K562 (cell line): ENCODE results near the gene CCDC85B. TPM values are rescaled to one million over a fixed set of nuclear protein-coding genes. Genes with fewer than 3 reads are reported as not detected.
A peak's percentile ranks its signal among the peaks of the same experiment; 100 is the strongest.

ENCODE experiments used
- ATAC-seq: fragments of 200-7000 bp; cut with Tn5 transposase; 3 replicates; pipeline ENCODE4 v1.9.1; 2020; ENCODE audit warnings: moderate library complexity
- BruUV-seq: library from RNA; stranded (reverse); fragments of 400-500 nt; replicated peaks from 2 replicates; lab custom pipeline; 2021; lab: Mats Ljungman, UMichigan
- CTCF ChIA-PET: fragments of 300-600 bp; formaldehyde crosslinking; extraction: SDS; loops from one replicate; lab custom pipeline; 2021; ENCODE audit warnings: low intra/inter-chr PET ratio; lab: Yijun Ruan, JAX
- POLR2A ChIA-PET: fragments of 300-600, 350-650 bp; sonication (Branson Sonifier 250); formaldehyde crosslinking; extraction: SDS; loops from one replicate; lab custom pipeline; 2021; ENCODE audit warnings: antibody characterized with exemption, inconsistent platforms; lab: Yijun Ruan, JAX
- DNase-seq, 4 experiments: peaks; one replicate each; pipeline versions ENCODE4 v3.0.0 to v3.0.0-alpha.2; 2011 to 2018; ENCODE audit warnings: low spot score in 3 of 4, mixed read lengths in 3 of 4; ENCODE audit errors: extremely low read depth in 1 of 4
- FAIRE-seq: peaks from 2 replicates; lab custom pipeline; 2011; peaks lifted over from hg19 to GRCh38; lab: Jason Lieb, UNC
- H2AFZ ChIP-seq: 2 replicates; pipeline ENCODE4 v1.6.0; 2011; ENCODE audit warnings: low read depth, low read length, control low read depth, inconsistent platforms
- H3K27ac ChIP-seq: fragments of 200-600 bp; 3 replicates; pipeline ENCODE4 v1.8.0; 2011; ENCODE audit warnings: low read depth, mild to moderate bottlenecking, control low read depth, inconsistent platforms, low read length, moderate library complexity, mixed read lengths; ENCODE audit errors: extremely low read depth
- H3K27me3 ChIP-seq, 2 experiments: fragments of 300-600 bp in 1 of 2; 2 replicates in 1 of 2; 3 replicates in 1 of 2; pipeline versions ENCODE4 v1.6.0 to v1.8.0; 2011; ENCODE audit warnings: inconsistent platforms in 2 of 2, low read length in 2 of 2, mild to moderate bottlenecking in 1 of 2, mixed read lengths in 1 of 2, moderate library complexity in 1 of 2; ENCODE audit not compliant: control insufficient read depth in 2 of 2, insufficient read depth in 2 of 2
- H3K36me3 ChIP-seq: fragments of 300-600 bp; 3 replicates; pipeline ENCODE4 v1.8.0; 2011; ENCODE audit warnings: mild to moderate bottlenecking, low read length, inconsistent platforms; ENCODE audit not compliant: control insufficient read depth, insufficient read depth
- H3K4me1 ChIP-seq, 2 experiments: fragments of 200-600 bp in 1 of 2; replicated peaks in 1 of 2; 2 replicates in 1 of 2; 3 replicates in 1 of 2; pipeline versions ENCODE4 v1.5.1 to v1.8.0; 2011; ENCODE audit warnings: inconsistent platforms in 2 of 2, low read length in 2 of 2, mild to moderate bottlenecking in 1 of 2, mixed read lengths in 1 of 2, moderate library complexity in 1 of 2; ENCODE audit not compliant: control insufficient read depth in 2 of 2, insufficient read depth in 2 of 2
- H3K4me2 ChIP-seq: 2 replicates; pipeline ENCODE4 v1.6.1; 2011; ENCODE audit warnings: low read length, control low read depth, inconsistent platforms, mixed read lengths; ENCODE audit not compliant: insufficient read depth
- H3K4me3 ChIP-seq: fragments of 200-600 bp; sonication (generic), shearing (Covaris generic); 2 replicates; pipeline ENCODE4 v1.5.1; 2016; ENCODE audit warnings: control low read depth, inconsistent platforms
- H3K79me2 ChIP-seq: fragments of 200-600 bp; 3 replicates; pipeline ENCODE4 v1.8.0; 2011; ENCODE audit warnings: low read length, inconsistent platforms; ENCODE audit not compliant: control insufficient read depth, insufficient read depth
- H3K9ac ChIP-seq, 2 experiments: 2 replicates each; pipeline versions ENCODE4 v1.6.0 to v1.6.1; 2011; ENCODE audit warnings: low read depth in 2 of 2, low read length in 2 of 2, control low read depth in 1 of 2, inconsistent platforms in 1 of 2, mild to moderate bottlenecking in 1 of 2, mixed read lengths in 1 of 2; ENCODE audit not compliant: insufficient read depth in 1 of 2
- H3K9me1 ChIP-seq: one replicate; pipeline ENCODE4 v1.6.0; 2011; ENCODE audit warnings: inconsistent platforms, mild to moderate bottlenecking, low read length, moderate library complexity; ENCODE audit not compliant: control insufficient read depth, insufficient read depth
- H3K9me3 ChIP-seq: replicated peaks from 2 replicates; pipeline ENCODE4 v1.5.1; 2011; ENCODE audit warnings: low read depth, low read length, inconsistent platforms; ENCODE audit not compliant: control insufficient read depth, insufficient read depth
- H4K20me1 ChIP-seq: replicated peaks from 2 replicates; pipeline ENCODE4 v1.6.1; 2011; ENCODE audit warnings: low read length, inconsistent platforms, mixed read lengths; ENCODE audit not compliant: control insufficient read depth, insufficient read depth
- IFI16 ChIP-seq: fragments of 250-450 bp; sonication (Bioruptor Pico); IDR thresholded peaks from 2 replicates; pipeline ENCODE4 v2.1.2; 2022; ENCODE audit warnings: mild to moderate bottlenecking, inconsistent platforms
- NR2C1 ChIP-seq, 2 experiments: fragments of 450-650 bp; IDR thresholded peaks; 2 replicates each; pipeline ENCODE4 v1.6.1; 2017; ENCODE audit warnings: mild to moderate bottlenecking in 2 of 2, antibody characterized with exemption in 1 of 2, inconsistent platforms in 1 of 2, missing compliant biosample characterization in 1 of 2, missing genetic modification characterization in 1 of 2
- NR2C2 ChIP-seq, 2 experiments: fragments of 200-800 bp in 1 of 2; sonication (Bioruptor generic) in 1 of 2; sonication (generic) in 1 of 2; formaldehyde crosslinking in 1 of 2; IDR thresholded peaks; 2 replicates each; pipeline versions ENCODE4 v1.6.1 to v1.8.0; 2016 to 2022; ENCODE audit warnings: mild to moderate bottlenecking in 1 of 2, missing compliant biosample characterization in 1 of 2, missing genetic modification characterization in 1 of 2, missing genetic modification reagents in 1 of 2
- POLR2G ChIP-seq: fragments of 200-400 bp; formaldehyde crosslinking; IDR thresholded peaks from 2 replicates; pipeline ENCODE4 v1.6.1; 2017; ENCODE audit warnings: low read depth, mild to moderate bottlenecking, antibody characterized with exemption, low read length, moderate library complexity
- PREB ChIP-seq: sonication (generic); formaldehyde crosslinking; IDR thresholded peaks from 2 replicates; pipeline ENCODE4 v1.8.1; 2023; ENCODE audit warnings: mild to moderate bottlenecking, missing genetic modification reagents
- RBFOX2 ChIP-seq: fragments of 200-400 bp; formaldehyde crosslinking; IDR thresholded peaks from 2 replicates; pipeline ENCODE4 v1.6.1; 2017; ENCODE audit warnings: low read depth, mild to moderate bottlenecking, low read length, moderate library complexity
- WGBS: fragments of 100-300 bp; shearing (Covaris generic); methylation state at CpG from one replicate; pipeline ENCODE4 v1.1.6; 2016; ENCODE audit warnings: low coverage, mixed read lengths; ENCODE audit not compliant: insufficient coverage; ENCODE audit errors: missing lambda C conversion rate; 5-methylcytosine and 5-hydroxymethylcytosine counted together
- in situ Hi-C: fragments of 300-500 bp; cut with MboI; formaldehyde crosslinking; loops from 4 replicates; pipeline ENCODE4 v1.15.0; 2018; ENCODE audit warnings: inconsistent platforms, mixed read lengths
- intact Hi-C: fragments of 100-400 bp; cut with micrococcal nuclease; formaldehyde crosslinking; loops from 2 replicates; pipeline ENCODE4 v1.14.2; 2022
- polyA plus RNA-seq, 8 experiments: library from polyadenylated mRNA; depleted of rRNA in 4 of 8; stranded (reverse) in 5 of 8; unstranded in 3 of 8; fragments of >200 nt; fragmentation: Nextera tagmentation in 2 of 8; fragmentation: Illumina TruSeq in 1 of 8; extraction: Ambion mirVana in 2 of 8; extraction: Trizol in 1 of 8; gene quantifications; 2 replicates each; pipeline versions ENCODE4 v1.2.1 to v1.2.3, GENCODE V29; 2011 to 2014; ENCODE audit warnings: inconsistent platforms in 1 of 8, missing spikeins in 1 of 8
- total RNA-seq, 7 experiments: library from RNA; depleted of rRNA in 6 of 7; stranded (reverse); fragments of >200 nt in 6 of 7; fragmentation: Illumina TruSeq in 2 of 7; extraction: Trizol in 2 of 7; gene quantifications; 2 replicates each; pipeline versions ENCODE4 v1.2.1 to v1.2.3, GENCODE V29; 2011 to 2021; ENCODE audit warnings: low replicate concordance in 1 of 7

Gene CCDC85B
- total and polyA plus RNA-seq, 9 of the 15 experiments (the other 6 are each of a cell fraction or from before 2014, with no cell fraction given) = 0.14 to 138 (median 6.2) TPM

DNA sequence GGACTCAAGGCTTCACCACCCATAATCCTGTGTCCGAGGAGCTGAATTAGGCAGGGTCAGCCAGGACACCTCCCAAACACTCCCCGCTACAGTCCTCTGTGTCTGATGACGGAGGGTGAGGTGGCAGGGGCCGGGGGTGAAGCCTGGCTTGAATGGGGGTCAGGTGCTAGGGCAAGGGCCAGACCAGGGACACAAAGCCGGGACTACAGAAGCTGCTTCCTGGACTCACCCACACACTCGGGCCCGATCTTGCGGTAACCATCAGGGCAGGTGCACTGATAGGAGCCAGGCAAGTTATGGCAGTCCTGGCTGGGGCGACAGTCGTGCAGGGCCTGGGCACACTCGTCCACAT is 20.2 kb upstream of the CCDC85B start:
- no peak for DNase-seq
- H2AFZ ChIP-seq = no peak overlapping the region
- no TSS peak for BruUV-seq
- no peaks in the 10 kb centered on the region for H4K20me1 ChIP-seq
- no peak overlapping the region; the same call in 2 of the 3 replicates for H3K27ac ChIP-seq
- peak overlapping the region in 1 of 2 experiments; percentile 81; a peak in 2 of 4 replicates for H3K9ac ChIP-seq
- ATAC-seq = no peak
- H3K9me1 ChIP-seq = no peaks in the 10 kb centered on the region
- POLR2A ChIA-PET = interaction anchor here (0.8 to 8.2 kb wide), 6 partner anchors 11 to 43 kb away, joined by 3 to 151 read pairs (median 8); partner anchors contain the start of genes CCDC85B, CFL1, CTSW and FIBP
- intact Hi-C loops (no loop called here), in situ Hi-C loops (no loop called here)
- CTCF ChIA-PET = no interaction called here
- peaks cover 23 to 67% of the 10 kb centered on the region in 2 experiments for H3K4me1 ChIP-seq
- H3K9me3 ChIP-seq = no peaks in the 10 kb centered on the region
- TF ChIP-seq POLR2G = peak; percentile 53
- 0 out of 2 replicates have a peak, but pooled peaks have one; percentile 6 for TF ChIP-seq NR2C1 (IDR thresholded peaks at IDR 0.05)
- no peak for TF ChIP-seq NR2C1 (tag; IDR thresholded peaks at IDR 0.05)
- no peak for TF ChIP-seq NR2C2 (CRISPR knock-in tag; IDR thresholded peaks at IDR 0.05)
- TF ChIP-seq NR2C2 (tag; IDR thresholded peaks at IDR 0.05) = 0 out of 2 replicates have a peak, but pooled peaks have one; percentile 45
- no peak for TF ChIP-seq PREB (CRISPR knock-in tag)
- 0 out of 2 replicates have a peak, but pooled peaks have one; percentile 23 for TF ChIP-seq RBFOX2
- no peak for TF ChIP-seq IFI16 (CRISPR knock-in tag)
- FAIRE-seq = no peak
- H3K79me2 ChIP-seq = no peaks in the 10 kb centered on the region
- no peak overlapping the region for H3K4me2 ChIP-seq
- peaks cover 29% of the 10 kb centered on the region; the same call in 2 of the 3 replicates for H3K36me3 ChIP-seq
- 65% methylated on average over 10 of the region's 11 CpGs for WGBS
- H3K27me3 ChIP-seq = no peaks in the 10 kb centered on the region
- no peak overlapping the region for H3K4me3 ChIP-seq
